ENCODE data around the gene C1orf167. TPM values are rescaled to one million over a fixed set of nuclear protein-coding genes. Genes with fewer than 3 reads are reported as not detected.

The C1orf167 gene
- total RNA-seq, 1 experiment from 2014 or later, result 0.39 TPM

GRCh38 chr1:11806307-11806936 is 44.4 kb downstream of the C1orf167 start:
- H3T11ph ChIP-seq (ENCODE audit: low read length), result no peak overlapping the region
- no peak overlapping the region for H4K8ac ChIP-seq (replicated peaks; ENCODE audit: insufficient read length, low read depth, low read length)
- H3K9me3 ChIP-seq (ENCODE audit: control insufficient read depth, low read depth, low read length), result no peaks in the 10 kb centered on the region
- H3K9me3 Mint-ChIP-seq, result no peaks in the 10 kb centered on the region
- H3K36me3 Mint-ChIP-seq (ENCODE audit: insufficient read depth in 1 of 3, low read depth in 3 of 3), result peaks cover 18 to 36% (median 27%) of the 10 kb centered on the region in 3 experiments
- no peak overlapping the region for H4K91ac ChIP-seq (ENCODE audit: insufficient read length, low read depth, low read length)
- peaks cover 13% of the 10 kb centered on the region for H3K23me2 ChIP-seq (ENCODE audit: insufficient read length, low read depth, low read length, poor library complexity, severe bottlenecking)
- H2AK5ac ChIP-seq (ENCODE audit: insufficient read length, low read length), result no peak overlapping the region
- peak overlapping the region; percentile 89 for H3K4me2 ChIP-seq (ENCODE audit: insufficient read depth, insufficient read length, low read length)
- no peak overlapping the region for H2BK20ac ChIP-seq (ENCODE audit: low read depth, low read length, poor library complexity, severe bottlenecking)
- peaks cover 3% of the 10 kb centered on the region; the same call in 1 of the 2 replicates for H3K4me1 ChIP-seq (ENCODE audit: insufficient read depth, low read length)
- H3K4me3 Mint-ChIP-seq, result peak overlapping the region; percentile 98 to 99
- no peak for DNase-seq
- peak overlapping the region; percentile 99 to 100 (median 99) for H3K27ac Mint-ChIP-seq
- H3K56ac ChIP-seq (ENCODE audit: insufficient read length, low read depth, low read length), result no peak overlapping the region
- H4K5ac ChIP-seq (ENCODE audit: insufficient read length, low read depth, low read length), result no peak overlapping the region
- no peak overlapping the region for H2BK5ac ChIP-seq (ENCODE audit: insufficient read length, low read length)
- peak overlapping the region; percentile 50 for H3K9ac ChIP-seq (ENCODE audit: extremely low read depth, insufficient read length, low read length)
- H3K27me3 Mint-ChIP-seq (ENCODE audit: low read depth), result no peaks in the 10 kb centered on the region; the same call in 1 of the 2 replicates
- H3K18ac ChIP-seq (ENCODE audit: insufficient read length, low read depth, low read length), result no peak overlapping the region
- H3K27ac ChIP-seq (ENCODE audit: insufficient read length, low read depth, low read length), result no peak overlapping the region
- peaks cover 7% of the 10 kb centered on the region; the same call in 1 of the 2 replicates for H3K79me2 ChIP-seq (ENCODE audit: insufficient read depth, low read length)
- H2BK12ac ChIP-seq (ENCODE audit: insufficient read length, low read depth, low read length), result no peak overlapping the region
- no peak overlapping the region for H2BK15ac ChIP-seq (ENCODE audit: low read depth, low read length)
- no peaks in the 10 kb centered on the region for H4K20me1 ChIP-seq (ENCODE audit: control insufficient read depth, insufficient read depth, insufficient read length)
- no peak overlapping the region for H3K4ac ChIP-seq (ENCODE audit: low read depth, low read length)
- TF ChIP-seq, protein P1, sequence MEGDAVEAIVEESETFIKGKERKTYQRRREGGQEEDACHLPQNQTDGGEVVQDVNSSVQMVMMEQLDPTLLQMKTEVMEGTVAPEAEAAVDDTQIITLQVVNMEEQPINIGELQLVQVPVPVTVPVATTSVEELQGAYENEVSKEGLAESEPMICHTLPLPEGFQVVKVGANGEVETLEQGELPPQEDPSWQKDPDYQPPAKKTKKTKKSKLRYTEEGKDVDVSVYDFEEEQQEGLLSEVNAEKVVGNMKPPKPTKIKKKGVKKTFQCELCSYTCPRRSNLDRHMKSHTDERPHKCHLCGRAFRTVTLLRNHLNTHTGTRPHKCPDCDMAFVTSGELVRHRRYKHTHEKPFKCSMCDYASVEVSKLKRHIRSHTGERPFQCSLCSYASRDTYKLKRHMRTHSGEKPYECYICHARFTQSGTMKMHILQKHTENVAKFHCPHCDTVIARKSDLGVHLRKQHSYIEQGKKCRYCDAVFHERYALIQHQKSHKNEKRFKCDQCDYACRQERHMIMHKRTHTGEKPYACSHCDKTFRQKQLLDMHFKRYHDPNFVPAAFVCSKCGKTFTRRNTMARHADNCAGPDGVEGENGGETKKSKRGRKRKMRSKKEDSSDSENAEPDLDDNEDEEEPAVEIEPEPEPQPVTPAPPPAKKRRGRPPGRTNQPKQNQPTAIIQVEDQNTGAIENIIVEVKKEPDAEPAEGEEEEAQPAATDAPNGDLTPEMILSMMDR (conservative IDR thresholded peaks at IDR 0.05), result no peak
- H2BK120ac ChIP-seq (ENCODE audit: low read depth, low read length, poor library complexity, severe bottlenecking), result no peak overlapping the region
- H3K23ac ChIP-seq (ENCODE audit: insufficient read length, low read depth, low read length), result no peak overlapping the region
- no CpG with 5 or more reads among the region's 20 CpGs for WGBS (ENCODE audit: extremely low coverage, insufficient read length, low lambda C conversion rate)
- no peak overlapping the region for H2AFZ ChIP-seq (ENCODE audit: low read length)
- H3K14ac ChIP-seq (ENCODE audit: insufficient read depth, low read length), result no peak overlapping the region
- H3K27me3 ChIP-seq (ENCODE audit: insufficient read depth, low read length), result no peaks in the 10 kb centered on the region
- no peaks in the 10 kb centered on the region for H3K79me1 ChIP-seq (ENCODE audit: insufficient read depth, low read depth, low read length, poor library complexity, severe bottlenecking)
- H3K4me1 Mint-ChIP-seq, result peaks cover 36 to 48% of the 10 kb centered on the region in 2 experiments
